K562 (cell line): ENCODE measurements around the gene FHIT. TPM values are rescaled to one million over a fixed set of nuclear protein-coding genes. Genes with fewer than 3 reads are reported as not detected.
A peak's percentile ranks its signal among the peaks of the same experiment; 100 is the strongest.

Experiments
- ATAC-seq: fragments of 200-7000 bp; cut with Tn5 transposase; 3 replicates; pipeline ENCODE4 v1.9.1; 2020; ENCODE audit warnings: moderate library complexity
- BruUV-seq: library from RNA; stranded (reverse); fragments of 400-500 nt; replicated peaks from 2 replicates; lab custom pipeline; 2021; lab: Mats Ljungman, UMichigan
- CTCF ChIA-PET: fragments of 300-600 bp; formaldehyde crosslinking; extraction: SDS; loops from one replicate; lab custom pipeline; 2021; ENCODE audit warnings: low intra/inter-chr PET ratio; lab: Yijun Ruan, JAX
- POLR2A ChIA-PET: fragments of 300-600, 350-650 bp; sonication (Branson Sonifier 250); formaldehyde crosslinking; extraction: SDS; loops from one replicate; lab custom pipeline; 2021; ENCODE audit warnings: antibody characterized with exemption, inconsistent platforms; lab: Yijun Ruan, JAX
- DNase-seq, 4 experiments: peaks; one replicate each; pipeline versions ENCODE4 v3.0.0 to v3.0.0-alpha.2; 2011 to 2018; ENCODE audit warnings: low spot score in 3 of 4, mixed read lengths in 3 of 4; ENCODE audit errors: extremely low read depth in 1 of 4
- FAIRE-seq: peaks from 2 replicates; lab custom pipeline; 2011; peaks lifted over from hg19 to GRCh38; lab: Jason Lieb, UNC
- H2AFZ ChIP-seq: 2 replicates; pipeline ENCODE4 v1.6.0; 2011; ENCODE audit warnings: low read depth, low read length, control low read depth, inconsistent platforms
- H3K27ac ChIP-seq: fragments of 200-600 bp; 3 replicates; pipeline ENCODE4 v1.8.0; 2011; ENCODE audit warnings: low read depth, mild to moderate bottlenecking, control low read depth, inconsistent platforms, low read length, moderate library complexity, mixed read lengths; ENCODE audit errors: extremely low read depth
- H3K27me3 ChIP-seq, 2 experiments: fragments of 300-600 bp in 1 of 2; 2 replicates in 1 of 2; 3 replicates in 1 of 2; pipeline versions ENCODE4 v1.6.0 to v1.8.0; 2011; ENCODE audit warnings: inconsistent platforms in 2 of 2, low read length in 2 of 2, mild to moderate bottlenecking in 1 of 2, mixed read lengths in 1 of 2, moderate library complexity in 1 of 2; ENCODE audit not compliant: control insufficient read depth in 2 of 2, insufficient read depth in 2 of 2
- H3K36me3 ChIP-seq: fragments of 300-600 bp; 3 replicates; pipeline ENCODE4 v1.8.0; 2011; ENCODE audit warnings: mild to moderate bottlenecking, low read length, inconsistent platforms; ENCODE audit not compliant: control insufficient read depth, insufficient read depth
- H3K4me1 ChIP-seq, 2 experiments: fragments of 200-600 bp in 1 of 2; replicated peaks in 1 of 2; 2 replicates in 1 of 2; 3 replicates in 1 of 2; pipeline versions ENCODE4 v1.5.1 to v1.8.0; 2011; ENCODE audit warnings: inconsistent platforms in 2 of 2, low read length in 2 of 2, mild to moderate bottlenecking in 1 of 2, mixed read lengths in 1 of 2, moderate library complexity in 1 of 2; ENCODE audit not compliant: control insufficient read depth in 2 of 2, insufficient read depth in 2 of 2
- H3K4me2 ChIP-seq: 2 replicates; pipeline ENCODE4 v1.6.1; 2011; ENCODE audit warnings: low read length, control low read depth, inconsistent platforms, mixed read lengths; ENCODE audit not compliant: insufficient read depth
- H3K4me3 ChIP-seq: fragments of 200-600 bp; sonication (generic), shearing (Covaris generic); 2 replicates; pipeline ENCODE4 v1.5.1; 2016; ENCODE audit warnings: control low read depth, inconsistent platforms
- H3K79me2 ChIP-seq: fragments of 200-600 bp; 3 replicates; pipeline ENCODE4 v1.8.0; 2011; ENCODE audit warnings: low read length, inconsistent platforms; ENCODE audit not compliant: control insufficient read depth, insufficient read depth
- H3K9ac ChIP-seq, 2 experiments: 2 replicates each; pipeline versions ENCODE4 v1.6.0 to v1.6.1; 2011; ENCODE audit warnings: low read depth in 2 of 2, low read length in 2 of 2, control low read depth in 1 of 2, inconsistent platforms in 1 of 2, mild to moderate bottlenecking in 1 of 2, mixed read lengths in 1 of 2; ENCODE audit not compliant: insufficient read depth in 1 of 2
- H3K9me1 ChIP-seq: one replicate; pipeline ENCODE4 v1.6.0; 2011; ENCODE audit warnings: inconsistent platforms, mild to moderate bottlenecking, low read length, moderate library complexity; ENCODE audit not compliant: control insufficient read depth, insufficient read depth
- H3K9me3 ChIP-seq: replicated peaks from 2 replicates; pipeline ENCODE4 v1.5.1; 2011; ENCODE audit warnings: low read depth, low read length, inconsistent platforms; ENCODE audit not compliant: control insufficient read depth, insufficient read depth
- H4K20me1 ChIP-seq: replicated peaks from 2 replicates; pipeline ENCODE4 v1.6.1; 2011; ENCODE audit warnings: low read length, inconsistent platforms, mixed read lengths; ENCODE audit not compliant: control insufficient read depth, insufficient read depth
- CREB1 ChIP-seq, 2 experiments: sonication (generic) in 1 of 2; formaldehyde crosslinking in 1 of 2; IDR thresholded peaks; 2 replicates each; pipeline versions ENCODE4 v1.6.1 to v1.8.0; 2012 to 2022; ENCODE audit warnings: inconsistent platforms in 1 of 2, mild to moderate bottlenecking in 1 of 2, missing genetic modification reagents in 1 of 2, moderate library complexity in 1 of 2
- CREM ChIP-seq: IDR thresholded peaks from 2 replicates; pipeline ENCODE4 v1.6.1; 2014; ENCODE audit warnings: antibody characterized with exemption, low read depth
- EGR1 ChIP-seq: fragments of 450-650 bp; conservative IDR thresholded peaks from 2 replicates; pipeline ENCODE4 v1.6.1; 2017; ENCODE audit warnings: mild to moderate bottlenecking
- FOXM1 ChIP-seq, 2 experiments: fragments of 450-650 bp in 1 of 2; sonication (generic) in 1 of 2; formaldehyde crosslinking in 1 of 2; IDR thresholded peaks; 2 replicates each; pipeline versions ENCODE4 v1.6.1 to v1.9.0; 2017 to 2022; ENCODE audit warnings: low read depth in 2 of 2, mild to moderate bottlenecking in 2 of 2, missing genetic modification reagents in 1 of 2, moderate library complexity in 1 of 2
- GABPA ChIP-seq: fragments of 200-800 bp; sonication (Bioruptor generic); conservative IDR thresholded peaks from 2 replicates; pipeline ENCODE4 v1.6.1; 2016; ENCODE audit warnings: low read depth, missing genetic modification characterization, missing compliant biosample characterization
- HMG20A ChIP-seq: fragments of 450-650 bp; formaldehyde crosslinking; conservative IDR thresholded peaks from 2 replicates; pipeline ENCODE4 v1.4.0; 2020; ENCODE audit warnings: mild to moderate bottlenecking, mixed read lengths
- JUND ChIP-seq, 2 experiments: IDR thresholded peaks; 2 replicates in 1 of 2; 3 replicates in 1 of 2; pipeline ENCODE4 v1.6.1; 2011; ENCODE audit warnings: borderline replicate concordance in 2 of 2, low read depth in 2 of 2, low read length in 2 of 2, improper control_type of control experiment in 1 of 2, missing biosample characterization in 1 of 2, missing genetic modification characterization in 1 of 2, missing genetic modification reagents in 1 of 2
- MYBL2 ChIP-seq, 2 experiments: fragments of 450-650 bp in 1 of 2; sonication (generic) in 1 of 2; formaldehyde crosslinking in 1 of 2; IDR thresholded peaks; 2 replicates each; pipeline versions ENCODE4 v1.6.1 to v1.8.1; 2017 to 2022; ENCODE audit warnings: borderline replicate concordance in 1 of 2, inconsistent platforms in 1 of 2, low read depth in 1 of 2, mild to moderate bottlenecking in 1 of 2, missing genetic modification reagents in 1 of 2, moderate library complexity in 1 of 2
- NFIC ChIP-seq: fragments of 450-650 bp; IDR thresholded peaks from 2 replicates; pipeline ENCODE4 v1.6.1; 2017; ENCODE audit warnings: mild to moderate bottlenecking, inconsistent platforms
- OTX1 ChIP-seq: fragments of 450-650 bp; formaldehyde crosslinking; IDR thresholded peaks from 2 replicates; pipeline ENCODE4 v1.4.0; 2022; ENCODE audit warnings: mild to moderate bottlenecking
- SMARCA4 ChIP-seq: fragments of 450-650 bp; IDR thresholded peaks from 2 replicates; pipeline ENCODE4 v1.6.1; 2016
- STAT5A ChIP-seq: IDR thresholded peaks from 2 replicates; pipeline ENCODE4 v1.6.1; 2012; ENCODE audit warnings: low read length, inconsistent platforms, borderline replicate concordance
- TARDBP ChIP-seq: fragments of 450-650 bp; IDR thresholded peaks from 2 replicates; pipeline ENCODE4 v1.6.1; 2016
- WGBS: fragments of 100-300 bp; shearing (Covaris generic); methylation state at CpG from one replicate; pipeline ENCODE4 v1.1.6; 2016; ENCODE audit warnings: low coverage, mixed read lengths; ENCODE audit not compliant: insufficient coverage; ENCODE audit errors: missing lambda C conversion rate; 5-methylcytosine and 5-hydroxymethylcytosine counted together
- in situ Hi-C: fragments of 300-500 bp; cut with MboI; formaldehyde crosslinking; loops from 4 replicates; pipeline ENCODE4 v1.15.0; 2018; ENCODE audit warnings: inconsistent platforms, mixed read lengths
- intact Hi-C: fragments of 100-400 bp; cut with micrococcal nuclease; formaldehyde crosslinking; loops from 2 replicates; pipeline ENCODE4 v1.14.2; 2022
- polyA plus RNA-seq, 8 experiments: library from polyadenylated mRNA; depleted of rRNA in 4 of 8; stranded (reverse) in 5 of 8; unstranded in 3 of 8; fragments of >200 nt; fragmentation: Nextera tagmentation in 2 of 8; fragmentation: Illumina TruSeq in 1 of 8; extraction: Ambion mirVana in 2 of 8; extraction: Trizol in 1 of 8; gene quantifications; 2 replicates each; pipeline versions ENCODE4 v1.2.1 to v1.2.3, GENCODE V29; 2011 to 2014; ENCODE audit warnings: inconsistent platforms in 1 of 8, missing spikeins in 1 of 8
- total RNA-seq, 7 experiments: library from RNA; depleted of rRNA in 6 of 7; stranded (reverse); fragments of >200 nt in 6 of 7; fragmentation: Illumina TruSeq in 2 of 7; extraction: Trizol in 2 of 7; gene quantifications; 2 replicates each; pipeline versions ENCODE4 v1.2.1 to v1.2.3, GENCODE V29; 2011 to 2021; ENCODE audit warnings: low replicate concordance in 1 of 7

The FHIT gene
- total and polyA plus RNA-seq, 9 of the 15 experiments (the other 6 are each of a cell fraction or from before 2014, with no cell fraction given): 1.7 to 9.1 (median 4.3) TPM

- TF ChIP-seq FOXM1 (IDR thresholded peaks at IDR 0.05; ENCODE audit: low read depth) (peak; percentile 59; the same call in 1 of the 2 replicates), FOXM1 (CRISPR knock-in tag; IDR thresholded peaks at IDR 0.05; ENCODE audit: low read depth) (no peak), STAT5A (peak; percentile 62), SMARCA4 (0 out of 2 replicates have a peak, but pooled peaks have one; percentile 41), OTX1 (CRISPR knock-in tag) (no peak), MYBL2 (IDR thresholded peaks at IDR 0.05; ENCODE audit: low read depth) (peak; percentile 53; the same call in 1 of the 2 replicates), MYBL2 (CRISPR knock-in tag; IDR thresholded peaks at IDR 0.05; ENCODE audit: borderline replicate concordance) (no peak), CREM (peak; percentile 70), EGR1 (peak; percentile 60), CREB1 (IDR thresholded peaks at IDR 0.05) (no peak), CREB1 (CRISPR knock-in tag; IDR thresholded peaks at IDR 0.05) (peak; percentile 18; the same call in 1 of the 2 replicates), NFIC (peak; percentile 79), JUND (IDR thresholded peaks at IDR 0.05; ENCODE audit: borderline replicate concordance, low read depth, low read length) (peak; percentile 40; the same call in 1 of the 2 replicates), JUND (tag; IDR thresholded peaks at IDR 0.05; ENCODE audit: borderline replicate concordance, low read depth, low read length) (peak; percentile 61; the same call in 1 of the 3 replicates)
These were observed 1061.2 kb downstream of the FHIT start (continued) for GRCh38 chr3:60190073-60190472.

DNA sequence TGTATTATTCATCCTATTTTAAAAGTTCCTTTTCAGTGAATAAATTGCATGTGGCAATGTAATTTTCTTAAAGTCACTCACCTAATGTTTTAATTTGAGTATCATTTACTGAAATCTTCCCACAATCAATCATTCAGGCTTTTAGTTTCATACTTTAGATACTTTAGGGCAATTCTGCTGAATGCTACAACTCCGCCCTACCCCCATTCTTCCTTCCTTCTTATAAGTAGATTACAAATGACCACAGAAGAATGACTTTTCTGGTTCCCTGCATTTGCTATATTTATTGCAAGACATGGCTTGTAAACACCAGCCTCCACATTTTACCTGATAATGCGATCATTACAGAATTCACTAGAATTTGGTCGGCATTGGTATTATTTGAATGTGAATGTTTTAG, 1061.9 kb downstream of the FHIT start:
- Histone ChIP-seq H3K27me3 (no peaks in the 10 kb centered on the region), H3K9me1 (no peaks in the 10 kb centered on the region), H2AFZ (peak overlapping the region; percentile 25), H3K4me1 (peaks cover 0 to 19% of the 10 kb centered on the region in 2 experiments; a peak in 3 of 5 replicates), H3K4me3 (no peak overlapping the region), H4K20me1 (no peaks in the 10 kb centered on the region), H3K9ac (no peak overlapping the region), H3K79me2 (peaks cover 3% of the 10 kb centered on the region; the same call in 2 of the 3 replicates), H3K36me3 (no peaks in the 10 kb centered on the region; the same call in 2 of the 3 replicates), H3K27ac (peak overlapping the region; percentile 73; the same call in 1 of the 3 replicates), H3K9me3 (no peaks in the 10 kb centered on the region; the same call in 1 of the 2 replicates), H3K4me2 (peak overlapping the region; percentile 5; the same call in 1 of the 2 replicates)
- intact Hi-C loops (no loop called here), in situ Hi-C loops (no loop called here)
- CTCF ChIA-PET: no interaction called here
- ATAC-seq (no peak), DNase-seq (peak in 1 of 4 experiments; percentile 3), FAIRE-seq (no peak)
- no TSS peak for BruUV-seq
- POLR2A ChIA-PET: interaction anchor here (0.9 to 1.5 kb wide), 4 partner anchors 14 to 160 kb away, joined by 3 to 4 read pairs (median 3); no protein-coding TSS in a partner anchor
- 67% methylated on average over 3 of the region's 3 CpGs for WGBS
- no peak for TF ChIP-seq GABPA (tag)
- no peak for TF ChIP-seq TARDBP
- TF ChIP-seq HMG20A (CRISPR knock-in tag): no peak
